IgD-negative memory B cell (primary cell): ENCODE data around the gene TAF3. TPM values are rescaled to one million over a fixed set of nuclear protein-coding genes. Genes with fewer than 3 reads are reported as not detected.
A peak's percentile ranks its signal among the peaks of the same experiment; 100 is the strongest.

Experiments
- H3K27ac Mint-ChIP-seq, 3 donors: one replicate each; pipeline ENCODE4 v1.8.0; 2020 to 2022; ENCODE audit warnings: mild to moderate bottlenecking in 3 of 3, mixed read lengths in 3 of 3, moderate library complexity in 1 of 3
- H3K27me3 Mint-ChIP-seq: one replicate; pipeline ENCODE4 v1.8.0; 2021; ENCODE audit warnings: mixed read lengths
- H3K36me3 Mint-ChIP-seq: one replicate; pipeline ENCODE4 v1.8.0; 2020; ENCODE audit warnings: mild to moderate bottlenecking, mixed read lengths
- H3K4me1 Mint-ChIP-seq, 3 donors: one replicate each; pipeline ENCODE4 v1.8.0; 2020 to 2022; ENCODE audit warnings: mixed read lengths in 3 of 3, mild to moderate bottlenecking in 1 of 3
- H3K4me3 Mint-ChIP-seq, 4 donors: one replicate each; pipeline ENCODE4 v1.8.0; 2020 to 2022; ENCODE audit warnings: mild to moderate bottlenecking in 4 of 4, mixed read lengths in 4 of 4, moderate library complexity in 3 of 4
- H3K9me3 Mint-ChIP-seq, 3 donors: one replicate each; pipeline ENCODE4 v1.8.0; 2020 to 2021; ENCODE audit warnings: mixed read lengths in 3 of 3, mild to moderate bottlenecking in 1 of 3
- polyA plus RNA-seq: library from polyadenylated mRNA; unstranded; fragments of 300-500 nt; fragmentation: Illumina TruSeq; gene quantifications from one replicate; pipeline ENCODE4 v1.2.3, GENCODE V29; 2021

The TAF3 gene
- polyA plus RNA-seq, 1 donor from 2014 or later = 16.2 TPM

DNA sequence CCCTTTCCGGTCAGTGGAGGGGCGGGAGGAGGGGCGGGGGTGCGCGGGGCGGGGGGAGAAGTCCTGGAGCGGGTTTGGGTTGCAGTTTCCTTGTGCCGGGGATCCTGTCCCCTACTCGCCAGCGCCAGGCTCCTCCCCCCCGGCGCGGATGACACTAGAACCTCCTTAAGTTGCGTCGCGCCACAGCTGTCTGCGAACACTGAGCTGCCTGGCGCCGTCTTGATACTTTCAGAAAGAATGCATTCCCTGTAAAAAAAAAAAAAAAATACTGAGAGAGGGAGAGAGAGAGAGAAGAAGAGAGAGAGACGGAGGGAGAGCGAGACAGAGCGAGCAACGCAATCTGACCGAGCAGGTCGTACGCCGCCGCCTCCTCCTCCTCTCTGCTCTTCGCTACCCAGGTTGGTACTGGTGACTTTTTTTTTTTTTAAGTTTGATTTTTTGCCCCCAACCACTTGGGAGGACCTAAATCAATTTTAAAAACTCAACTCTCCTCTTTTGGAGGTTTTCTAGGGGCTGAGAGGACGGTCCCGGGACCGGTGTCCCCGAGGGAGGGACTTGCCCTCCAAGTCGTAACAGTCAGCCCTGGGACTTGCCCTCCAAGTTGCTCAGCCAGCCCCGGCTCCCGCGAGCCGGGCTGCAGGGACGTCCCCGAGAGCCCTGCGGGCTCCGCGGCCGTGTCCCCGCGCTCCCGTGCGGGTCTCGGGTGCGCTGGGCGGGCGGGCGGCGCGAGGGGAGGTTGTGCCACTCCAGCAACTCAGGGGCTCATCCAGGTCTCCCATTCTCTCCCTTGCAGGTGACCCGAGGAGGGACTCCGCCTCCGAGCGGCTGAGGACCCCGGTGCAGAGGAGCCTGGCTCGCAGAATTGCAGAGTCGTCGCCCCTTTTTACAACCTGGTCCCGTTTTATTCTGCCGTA lies 236.4 kb downstream of the TAF3 start, which contains the start of gene GATA3:
Gene GATA3 (plus strand): TSS at position 195 of the 914 bp plus-strand sequence. CDS start 968 bp downstream, outside the sequence.
- H3K36me3 Mint-ChIP-seq = no peaks in the 10 kb centered on the region
- H3K9me3 Mint-ChIP-seq = peaks cover 0 to 14% (median 0%) of the 10 kb centered on the region in 3 donors
- H3K4me1 Mint-ChIP-seq = peaks cover 19 to 36% (median 20%) of the 10 kb centered on the region in 3 donors
- peak within 1 kb of the TSS; percentile 86 to 94 (median 89) for H3K4me3 Mint-ChIP-seq
- H3K27ac Mint-ChIP-seq = peak within 1 kb of the TSS; percentile 90 to 95 (median 93)
- peaks cover 51% of the 10 kb centered on the region for H3K27me3 Mint-ChIP-seq

DNA sequence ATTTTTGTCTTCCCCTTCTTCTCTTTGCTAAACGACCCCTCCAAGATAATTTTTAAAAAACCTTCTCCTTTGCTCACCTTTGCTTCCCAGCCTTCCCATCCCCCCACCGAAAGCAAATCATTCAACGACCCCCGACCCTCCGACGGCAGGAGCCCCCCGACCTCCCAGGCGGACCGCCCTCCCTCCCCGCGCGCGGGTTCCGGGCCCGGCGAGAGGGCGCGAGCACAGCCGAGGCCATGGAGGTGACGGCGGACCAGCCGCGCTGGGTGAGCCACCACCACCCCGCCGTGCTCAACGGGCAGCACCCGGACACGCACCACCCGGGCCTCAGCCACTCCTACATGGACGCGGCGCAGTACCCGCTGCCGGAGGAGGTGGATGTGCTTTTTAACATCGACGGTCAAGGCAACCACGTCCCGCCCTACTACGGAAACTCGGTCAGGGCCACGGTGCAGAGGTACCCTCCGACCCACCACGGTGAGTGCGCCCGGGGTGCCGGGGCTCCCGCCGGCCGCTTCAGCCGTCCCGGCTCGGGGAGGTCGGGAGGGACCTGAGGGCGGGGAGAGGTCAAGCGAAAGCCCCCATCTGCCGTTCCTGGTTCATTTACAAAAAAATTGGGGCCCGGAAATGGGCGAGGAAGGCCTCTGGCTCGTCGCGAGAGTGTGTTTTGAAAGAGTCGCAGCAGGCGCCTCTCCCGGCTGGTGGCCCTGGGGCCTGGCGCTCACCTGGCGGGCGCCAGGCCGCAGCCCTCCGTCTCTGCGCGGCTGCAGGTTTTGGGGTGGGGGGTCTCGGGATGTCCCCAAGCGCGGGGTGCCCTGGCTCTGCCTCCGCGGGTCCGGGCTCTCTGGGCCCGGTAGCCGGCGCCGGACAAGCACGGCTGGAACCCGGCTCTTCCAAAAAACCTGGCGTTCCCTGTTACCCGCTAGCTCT lies 237.4 kb downstream of the TAF3 start:
- H3K9me3 Mint-ChIP-seq = peaks cover 0 to 14% (median 0%) of the 10 kb centered on the region in 3 donors
- peaks cover 58% of the 10 kb centered on the region for H3K27me3 Mint-ChIP-seq
- peak overlapping the region; percentile 70 to 86 (median 86) for H3K4me3 Mint-ChIP-seq
- no peaks in the 10 kb centered on the region for H3K36me3 Mint-ChIP-seq
- H3K4me1 Mint-ChIP-seq = peaks cover 24 to 45% (median 30%) of the 10 kb centered on the region in 3 donors
- peak overlapping the region; percentile 81 to 93 (median 88) for H3K27ac Mint-ChIP-seq

DNA sequence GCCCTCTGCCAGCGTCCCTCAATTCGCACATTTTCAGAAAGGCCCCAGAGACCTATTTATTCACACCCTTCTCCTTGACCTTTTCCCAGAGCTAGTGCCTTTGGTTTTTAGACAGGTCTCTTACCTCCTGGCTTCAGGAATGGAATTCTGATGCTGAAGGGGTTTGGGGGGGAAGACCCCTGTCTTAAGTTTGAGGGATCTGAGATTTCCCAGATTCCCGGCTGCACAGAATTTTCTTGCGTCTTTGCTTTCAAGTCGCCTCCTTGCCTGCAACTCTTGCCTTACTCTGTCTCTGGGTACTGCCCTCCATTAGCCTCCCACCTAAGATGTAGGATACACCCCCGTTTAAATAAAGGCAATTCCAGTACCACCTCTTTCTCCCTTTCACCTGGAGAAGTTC lies 238.1 kb downstream of the TAF3 start:
- H3K4me3 Mint-ChIP-seq = peak overlapping the region; percentile 68 to 86 (median 80)
- H3K36me3 Mint-ChIP-seq = no peaks in the 10 kb centered on the region
- H3K27ac Mint-ChIP-seq = peak overlapping the region; percentile 0 to 81 (median 69)
- peaks cover 0 to 14% (median 0%) of the 10 kb centered on the region in 3 donors for H3K9me3 Mint-ChIP-seq
- peaks cover 28 to 47% (median 33%) of the 10 kb centered on the region in 3 donors for H3K4me1 Mint-ChIP-seq
- peaks cover 63% of the 10 kb centered on the region for H3K27me3 Mint-ChIP-seq

GRCh38 chr10:8056871-8057331 lies 238.6 kb downstream of the TAF3 start:
- peak overlapping the region; percentile 68 to 86 (median 80) for H3K4me3 Mint-ChIP-seq
- H3K36me3 Mint-ChIP-seq = no peaks in the 10 kb centered on the region
- peaks cover 0 to 14% (median 0%) of the 10 kb centered on the region in 3 donors for H3K9me3 Mint-ChIP-seq
- peaks cover 28 to 47% (median 33%) of the 10 kb centered on the region in 3 donors for H3K4me1 Mint-ChIP-seq
- H3K27ac Mint-ChIP-seq = peak overlapping the region; percentile 0 to 81 (median 69)
- peaks cover 62% of the 10 kb centered on the region for H3K27me3 Mint-ChIP-seq

GRCh38 chr10:8057636-8058273 lies 239.4 kb downstream of the TAF3 start:
- peak overlapping the region in 1 of 3 donors; percentile 69 for H3K27ac Mint-ChIP-seq

DNA sequence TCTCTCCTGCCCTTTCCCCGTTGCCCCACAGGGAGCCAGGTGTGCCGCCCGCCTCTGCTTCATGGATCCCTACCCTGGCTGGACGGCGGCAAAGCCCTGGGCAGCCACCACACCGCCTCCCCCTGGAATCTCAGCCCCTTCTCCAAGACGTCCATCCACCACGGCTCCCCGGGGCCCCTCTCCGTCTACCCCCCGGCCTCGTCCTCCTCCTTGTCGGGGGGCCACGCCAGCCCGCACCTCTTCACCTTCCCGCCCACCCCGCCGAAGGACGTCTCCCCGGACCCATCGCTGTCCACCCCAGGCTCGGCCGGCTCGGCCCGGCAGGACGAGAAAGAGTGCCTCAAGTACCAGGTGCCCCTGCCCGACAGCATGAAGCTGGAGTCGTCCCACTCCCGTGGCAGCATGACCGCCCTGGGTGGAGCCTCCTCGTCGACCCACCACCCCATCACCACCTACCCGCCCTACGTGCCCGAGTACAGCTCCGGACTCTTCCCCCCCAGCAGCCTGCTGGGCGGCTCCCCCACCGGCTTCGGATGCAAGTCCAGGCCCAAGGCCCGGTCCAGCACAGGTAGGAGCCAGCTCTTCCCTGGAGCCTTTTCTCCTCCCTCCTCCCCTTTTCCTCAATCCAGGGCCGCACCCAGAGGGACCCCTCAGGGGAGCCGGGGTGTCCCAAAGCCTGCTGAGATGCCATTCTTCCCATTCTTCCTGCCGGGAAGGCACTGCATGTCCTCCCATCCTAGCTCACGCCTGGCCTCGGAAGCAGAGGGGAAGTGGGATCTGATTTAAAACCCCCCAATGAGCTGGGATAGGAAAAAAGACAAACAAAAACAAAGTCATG lies 240.2 kb downstream of the TAF3 start:
- Mint-ChIP-seq H3K36me3 (no peaks in the 10 kb centered on the region), H3K27ac (peak overlapping the region in 1 of 3 donors; percentile 65), H3K4me3 (peak overlapping the region in 2 of 4 donors; percentile 12 to 84), H3K4me1 (peaks cover 20 to 36% (median 29%) of the 10 kb centered on the region in 3 donors), H3K27me3 (peaks cover 49% of the 10 kb centered on the region), H3K9me3 (peaks cover 0 to 7% (median 0%) of the 10 kb centered on the region in 3 donors)

More at GRCh38 chr10:8057636-8058273, 239.4 kb downstream of the TAF3 start:
- H3K9me3 Mint-ChIP-seq = peaks cover 0 to 8% (median 0%) of the 10 kb centered on the region in 3 donors
- H3K4me3 Mint-ChIP-seq = peak overlapping the region in 2 of 4 donors; percentile 76 to 87
- H3K4me1 Mint-ChIP-seq = peaks cover 23 to 41% (median 33%) of the 10 kb centered on the region in 3 donors
- H3K36me3 Mint-ChIP-seq = no peaks in the 10 kb centered on the region
- H3K27me3 Mint-ChIP-seq = peaks cover 54% of the 10 kb centered on the region

GRCh38 chr10:8059191-8059936 lies 241.1 kb downstream of the TAF3 start:
- Mint-ChIP-seq H3K27me3 (peaks cover 46% of the 10 kb centered on the region), H3K27ac (peak overlapping the region in 2 of 3 donors; percentile 65 to 76), H3K4me1 (peaks cover 16 to 29% (median 24%) of the 10 kb centered on the region in 3 donors)

GRCh38 chr10:8060010-8060703 lies 241.9 kb downstream of the TAF3 start:
- H3K4me1 Mint-ChIP-seq = peaks cover 16 to 25% (median 23%) of the 10 kb centered on the region in 3 donors
- no peaks in the 10 kb centered on the region for H3K36me3 Mint-ChIP-seq
- H3K27ac Mint-ChIP-seq = peak overlapping the region; percentile 30 to 76 (median 45)
- peaks cover 46% of the 10 kb centered on the region for H3K27me3 Mint-ChIP-seq
- H3K9me3 Mint-ChIP-seq = peaks cover 0 to 3% (median 0%) of the 10 kb centered on the region in 3 donors
- H3K4me3 Mint-ChIP-seq = peak overlapping the region; percentile 70 to 87 (median 84)

More at GRCh38 chr10:8059191-8059936, 241.1 kb downstream of the TAF3 start:
- Mint-ChIP-seq H3K36me3 (no peaks in the 10 kb centered on the region), H3K9me3 (peaks cover 0 to 3% (median 0%) of the 10 kb centered on the region in 3 donors), H3K4me3 (peak overlapping the region in 3 of 4 donors; percentile 70 to 84 (median 83))

GRCh38 chr10:8060704-8061121 lies 242.4 kb downstream of the TAF3 start:
- Mint-ChIP-seq H3K9me3 (peaks cover 0 to 3% (median 0%) of the 10 kb centered on the region in 3 donors), H3K4me1 (peaks cover 16 to 25% (median 22%) of the 10 kb centered on the region in 3 donors), H3K36me3 (no peaks in the 10 kb centered on the region), H3K27me3 (peaks cover 41% of the 10 kb centered on the region), H3K27ac (peak overlapping the region; percentile 30 to 45 (median 41)), H3K4me3 (peak overlapping the region; percentile 70 to 87 (median 84))

DNA sequence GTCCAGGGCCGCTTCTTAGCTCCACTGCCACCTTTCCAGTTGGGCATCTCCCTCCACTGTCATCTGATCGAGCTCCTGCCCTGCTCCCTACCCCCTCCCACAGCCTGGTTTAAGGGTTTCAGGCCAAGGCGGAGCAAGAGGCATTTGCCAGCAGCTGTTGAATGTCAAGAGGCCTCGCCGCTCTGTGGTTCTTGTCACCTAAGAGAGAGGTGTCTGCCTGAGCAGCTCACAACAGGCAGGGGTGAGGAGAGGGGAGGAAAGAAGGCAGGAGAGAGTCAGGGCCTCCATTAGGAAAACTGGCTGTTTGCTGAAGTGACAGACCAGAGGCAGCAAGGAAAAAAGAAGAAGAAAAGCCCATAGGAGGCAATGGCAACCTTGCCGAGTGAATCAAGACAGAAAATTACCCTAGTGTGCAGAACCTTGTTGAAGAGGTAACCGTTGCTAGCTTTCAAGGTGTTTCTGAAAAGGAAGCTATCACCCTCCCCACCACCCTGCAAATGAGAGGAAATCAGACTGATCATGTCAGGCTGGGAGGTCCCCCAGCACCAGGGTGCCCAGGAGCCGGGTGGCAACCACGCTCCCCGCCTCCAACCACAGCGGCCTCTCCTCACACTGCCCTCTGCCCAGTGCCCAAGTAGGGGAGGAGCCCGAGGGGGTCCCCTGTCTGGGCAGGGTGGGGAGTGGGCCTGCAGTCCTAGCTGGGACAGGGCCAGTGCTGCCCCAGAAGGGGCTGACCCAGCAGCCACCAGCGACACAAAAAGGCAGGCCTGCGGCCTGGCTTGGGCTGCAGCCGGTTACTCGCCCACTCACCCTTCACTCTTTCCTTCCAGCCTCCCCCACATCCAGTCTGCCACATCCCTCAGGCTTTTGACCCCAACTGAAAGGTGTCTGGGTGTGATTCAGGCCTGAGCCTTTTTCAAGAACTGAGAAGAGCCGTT lies 243.2 kb downstream of the TAF3 start:
- Mint-ChIP-seq H3K4me1 (peaks cover 14 to 22% (median 21%) of the 10 kb centered on the region in 3 donors), H3K9me3 (peaks cover 0 to 2% (median 0%) of the 10 kb centered on the region in 3 donors), H3K27ac (peak overlapping the region in 2 of 3 donors; percentile 12 to 41), H3K36me3 (no peaks in the 10 kb centered on the region), H3K4me3 (peak overlapping the region in 3 of 4 donors; percentile 83 to 87 (median 84)), H3K27me3 (peaks cover 40% of the 10 kb centered on the region)
